Trophoblast cell (in vitro differentiated cells and primary cell): Measurements from ENCODE around the gene ITGB1.

Experiments used
- DNase-seq, 2 donors: peaks; one replicate each; pipeline ENCODE4 v3.0.0-alpha.2; 2016
- H2AFZ ChIP-seq: 2 replicates; pipeline ENCODE4 v1.6.1; 2013; ENCODE audit warnings: low read length, moderate library complexity, mild to moderate bottlenecking; ENCODE audit not compliant: insufficient read depth, poor library complexity
- H2AK5ac ChIP-seq: 2 replicates; pipeline ENCODE4 v1.6.1; 2013; ENCODE audit warnings: mild to moderate bottlenecking, low read length
- H2BK120ac ChIP-seq: 2 replicates; pipeline ENCODE4 v1.6.1; 2013; ENCODE audit warnings: low read length, mild to moderate bottlenecking, moderate library complexity; ENCODE audit not compliant: insufficient read depth, poor library complexity
- H2BK12ac ChIP-seq: 2 replicates; pipeline ENCODE4 v1.6.1; 2013; ENCODE audit warnings: mild to moderate bottlenecking, low read length, moderate library complexity
- H2BK5ac ChIP-seq: 2 replicates; pipeline ENCODE4 v1.6.1; 2013; ENCODE audit warnings: low read length, low read depth, moderate library complexity, mild to moderate bottlenecking; ENCODE audit not compliant: poor library complexity
- H3K14ac ChIP-seq: 2 replicates; pipeline ENCODE4 v1.6.1; 2013; ENCODE audit warnings: mild to moderate bottlenecking, low read length
- H3K18ac ChIP-seq: 2 replicates; pipeline ENCODE4 v1.6.1; 2013; ENCODE audit warnings: mild to moderate bottlenecking, low read length
- H3K23ac ChIP-seq: 2 replicates; pipeline ENCODE4 v1.6.1; 2013; ENCODE audit warnings: low read length
- H3K27ac ChIP-seq: 2 replicates; pipeline ENCODE4 v1.5.1; 2013; ENCODE audit warnings: low read depth, mild to moderate bottlenecking, inconsistent platforms, low read length, moderate library complexity
- H3K27me3 ChIP-seq: 2 replicates; pipeline ENCODE4 v1.6.1; 2013; ENCODE audit warnings: inconsistent platforms, mild to moderate bottlenecking, low read length, moderate library complexity; ENCODE audit not compliant: insufficient read depth
- H3K36me3 ChIP-seq, 2 experiments: 1 replicate in 1 of 2; 2 replicates in 1 of 2; pipeline ENCODE4 v1.6.1; 2013; ENCODE audit warnings: low read length in 2 of 2, mild to moderate bottlenecking in 2 of 2, moderate library complexity in 1 of 2; ENCODE audit not compliant: insufficient read depth in 2 of 2, control insufficient read depth in 1 of 2
- H3K4ac ChIP-seq: 2 replicates; pipeline ENCODE4 v1.6.1; 2013; ENCODE audit warnings: low read depth, mild to moderate bottlenecking, low read length, moderate library complexity
- H3K4me1 ChIP-seq, 2 experiments: 1 replicate in 1 of 2; 2 replicates in 1 of 2; pipeline ENCODE4 v1.6.1; 2013; ENCODE audit warnings: low read length in 2 of 2, mild to moderate bottlenecking in 2 of 2, moderate library complexity in 1 of 2; ENCODE audit not compliant: insufficient read depth in 2 of 2, control insufficient read depth in 1 of 2
- H3K4me2 ChIP-seq: 2 replicates; pipeline ENCODE4 v1.6.1; 2013; ENCODE audit warnings: inconsistent platforms, mild to moderate bottlenecking, low read length, moderate library complexity
- H3K4me3 ChIP-seq: 2 replicates; pipeline ENCODE4 v1.5.1; 2013; ENCODE audit warnings: mild to moderate bottlenecking, low read depth, low read length, inconsistent platforms
- H3K79me1 ChIP-seq: one replicate; pipeline ENCODE4 v1.6.1; 2013; ENCODE audit warnings: low read length
- H3K79me2 ChIP-seq: 2 replicates; pipeline ENCODE4 v1.6.1; 2013; ENCODE audit warnings: low read length, mild to moderate bottlenecking; ENCODE audit not compliant: control insufficient read depth, insufficient read depth, poor library complexity
- H3K9ac ChIP-seq: 2 replicates; pipeline ENCODE4 v1.6.1; 2013; ENCODE audit warnings: mild to moderate bottlenecking, low read length
- H3K9me3 ChIP-seq: 2 replicates; pipeline ENCODE4 v1.6.1; 2013; ENCODE audit warnings: low read depth, mild to moderate bottlenecking, control low read depth, inconsistent platforms, low read length; ENCODE audit not compliant: insufficient read depth
- H4K12ac ChIP-seq: 2 replicates; pipeline ENCODE4 v1.6.1; 2013; ENCODE audit warnings: low read depth, mild to moderate bottlenecking, low read length, moderate library complexity
- H4K8ac ChIP-seq: 2 replicates; pipeline ENCODE4 v1.6.1; 2013; ENCODE audit warnings: low read depth, mild to moderate bottlenecking, low read length, moderate library complexity
- H4K91ac ChIP-seq: one replicate; pipeline ENCODE4 v1.6.1; 2013; ENCODE audit warnings: low read depth, mild to moderate bottlenecking, low read length, moderate library complexity
- WGBS: extraction: QIAGEN DNeasy Blood & Tissue Kit; methylation state at CpG from one replicate; pipeline ENCODE4 v1.1.7; 2013; ENCODE audit warnings: missing lambda C conversion rate; ENCODE audit not compliant: insufficient read length, insufficient coverage; ENCODE audit errors: extremely low coverage; 5-methylcytosine and 5-hydroxymethylcytosine counted together

The ITGB1 gene

DNA sequence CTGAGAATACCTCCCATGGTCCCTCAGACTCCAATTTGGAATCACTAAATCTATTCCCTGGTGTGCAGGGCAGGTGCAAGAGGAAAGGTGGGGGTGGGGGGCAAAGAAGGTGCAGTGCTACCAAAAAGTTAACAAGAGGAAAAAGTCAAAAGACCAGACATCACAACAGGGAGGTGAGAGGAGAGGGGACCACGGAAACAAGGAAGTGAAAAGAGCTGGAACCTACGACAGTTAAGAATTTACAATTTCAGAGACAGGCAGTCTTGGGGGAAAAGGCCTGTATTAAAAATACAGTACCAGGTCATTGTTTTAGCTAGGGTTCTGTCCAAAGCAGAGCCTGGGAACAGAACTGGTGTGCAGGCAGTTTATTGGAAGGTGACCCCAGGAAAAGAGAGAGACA, 14.6 kb downstream of the ITGB1 start:
- no peaks in the 10 kb centered on the region for H3K9me3 ChIP-seq
- no CpG with 5 or more reads among the region's 2 CpGs for WGBS
- H3K9ac ChIP-seq = no peak overlapping the region
- no peak overlapping the region for H3K23ac ChIP-seq
- H3K27me3 ChIP-seq = no peaks in the 10 kb centered on the region
- no peak overlapping the region for H3K4me3 ChIP-seq
- no peak overlapping the region for H3K27ac ChIP-seq
- H3K79me1 ChIP-seq = peaks cover 5% of the 10 kb centered on the region
- no peak overlapping the region for H4K8ac ChIP-seq
- H4K12ac ChIP-seq = no peak overlapping the region
- H3K18ac ChIP-seq = no peak overlapping the region
- peak overlapping the region; percentile 97 for H3K4ac ChIP-seq
- no peak overlapping the region for H2AK5ac ChIP-seq
- H4K91ac ChIP-seq = no peak overlapping the region
- H3K4me2 ChIP-seq = no peak overlapping the region
- no peak for DNase-seq
- peaks cover 24 to 47% of the 10 kb centered on the region in 2 experiments for H3K4me1 ChIP-seq
- H2AFZ ChIP-seq = no peak overlapping the region
- peaks cover 20% of the 10 kb centered on the region for H3K79me2 ChIP-seq
- no peak overlapping the region for H2BK5ac ChIP-seq
- peaks cover 5 to 10% of the 10 kb centered on the region in 2 experiments for H3K36me3 ChIP-seq
- no peak overlapping the region for H3K14ac ChIP-seq
- no peak overlapping the region for H2BK12ac ChIP-seq
- H2BK120ac ChIP-seq = no peak overlapping the region

DNA sequence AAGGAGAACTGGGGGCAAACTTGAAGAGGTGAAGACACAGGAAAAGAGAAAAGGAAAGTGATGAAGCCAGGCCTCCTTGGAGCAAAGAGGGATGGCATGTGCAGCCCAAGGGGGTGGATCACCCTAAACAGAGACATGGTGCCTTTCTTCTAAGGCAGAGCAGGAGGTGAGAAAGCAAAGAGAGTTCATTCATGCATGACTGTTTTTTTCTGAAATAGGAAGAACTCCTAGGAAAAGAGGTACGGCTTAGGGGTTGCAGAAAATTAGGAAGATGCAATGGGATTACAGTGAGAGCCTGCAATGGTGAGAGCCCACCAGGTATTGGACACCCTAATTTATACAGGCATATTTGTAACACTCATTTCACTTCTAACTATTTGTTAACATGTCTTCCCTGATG, 15.9 kb downstream of the ITGB1 start:
- no peak overlapping the region for H2AK5ac ChIP-seq

DNA sequence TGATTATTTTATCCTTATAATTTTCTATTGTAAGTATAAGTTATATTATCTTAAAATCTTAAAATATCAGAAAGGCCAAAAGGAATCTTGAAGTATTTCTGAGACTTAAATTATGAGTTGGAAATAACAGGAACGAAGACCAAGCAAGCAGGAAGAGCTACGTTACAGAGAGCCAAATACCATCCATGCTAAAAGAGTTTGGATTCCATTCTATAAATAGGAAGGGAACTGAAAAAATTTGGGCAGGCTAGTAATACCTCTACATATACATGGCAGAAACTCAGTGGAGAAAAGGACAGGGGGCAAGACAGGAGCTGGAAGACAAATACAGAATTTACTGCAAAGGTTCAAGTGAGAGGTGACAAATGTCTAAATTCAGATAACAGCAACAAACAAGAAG, 16.7 kb downstream of the ITGB1 start:
- H3K27me3 ChIP-seq = no peaks in the 10 kb centered on the region
- H3K36me3 ChIP-seq = peaks cover 5 to 10% of the 10 kb centered on the region in 2 experiments
- H2BK5ac ChIP-seq = no peak overlapping the region
- H3K79me2 ChIP-seq = peaks cover 20% of the 10 kb centered on the region
- H4K8ac ChIP-seq = no peak overlapping the region
- H3K4ac ChIP-seq = peak overlapping the region; percentile 71
- no peak overlapping the region for H3K27ac ChIP-seq
- no peak overlapping the region for H2AFZ ChIP-seq
- H2BK12ac ChIP-seq = no peak overlapping the region
- H3K4me1 ChIP-seq = peaks cover 25 to 45% of the 10 kb centered on the region in 2 experiments
- no peak overlapping the region for H2BK120ac ChIP-seq
- H3K79me1 ChIP-seq = peaks cover 5% of the 10 kb centered on the region
- WGBS = no CpG with 5 or more reads among the region's 2 CpGs
- H3K9ac ChIP-seq = no peak overlapping the region
- peak in 1 of 2 donors; percentile 78 for DNase-seq
- no peak overlapping the region for H4K91ac ChIP-seq
- H3K23ac ChIP-seq = no peak overlapping the region
- no peak overlapping the region for H3K14ac ChIP-seq
- H2AK5ac ChIP-seq = no peak overlapping the region
- no peaks in the 10 kb centered on the region for H3K9me3 ChIP-seq
- H3K4me2 ChIP-seq = no peak overlapping the region
- no peak overlapping the region for H4K12ac ChIP-seq
- H3K4me3 ChIP-seq = no peak overlapping the region
- H3K18ac ChIP-seq = no peak overlapping the region

More for the DNA sequence above, 15.9 kb downstream of the ITGB1 start:
- Histone ChIP-seq H4K91ac (no peak overlapping the region), H3K18ac (no peak overlapping the region), H4K8ac (no peak overlapping the region), H3K79me1 (peaks cover 5% of the 10 kb centered on the region), H3K4me2 (no peak overlapping the region), H2AFZ (no peak overlapping the region), H3K27me3 (no peaks in the 10 kb centered on the region), H2BK120ac (no peak overlapping the region), H3K9ac (no peak overlapping the region), H2BK5ac (no peak overlapping the region), H3K23ac (no peak overlapping the region), H3K9me3 (no peaks in the 10 kb centered on the region), H4K12ac (no peak overlapping the region), H3K79me2 (peaks cover 20% of the 10 kb centered on the region), H3K27ac (no peak overlapping the region), H3K14ac (no peak overlapping the region), H3K4me3 (no peak overlapping the region), H3K4me1 (peaks cover 25 to 46% of the 10 kb centered on the region in 2 experiments), H3K4ac (peak overlapping the region; percentile 38), H2BK12ac (no peak overlapping the region), H3K36me3 (peaks cover 5 to 10% of the 10 kb centered on the region in 2 experiments)
- no peak for DNase-seq
- WGBS = no CpG with 5 or more reads among the region's 1 CpG

- Histone ChIP-seq H2BK5ac (no peak overlapping the region), H3K4ac (peak overlapping the region; percentile 80), H3K9ac (no peak overlapping the region), H3K9me3 (no peaks in the 10 kb centered on the region), H3K14ac (no peak overlapping the region), H3K79me1 (peaks cover 5% of the 10 kb centered on the region), H2BK12ac (no peak overlapping the region), H4K12ac (no peak overlapping the region), H3K79me2 (peaks cover 22% of the 10 kb centered on the region), H3K4me2 (no peak overlapping the region), H2AFZ (no peak overlapping the region), H3K4me3 (no peak overlapping the region), H4K91ac (no peak overlapping the region), H3K27me3 (no peaks in the 10 kb centered on the region), H3K36me3 (peaks cover 5 to 10% of the 10 kb centered on the region in 2 experiments), H4K8ac (no peak overlapping the region), H3K23ac (no peak overlapping the region), H3K18ac (no peak overlapping the region), H3K27ac (no peak overlapping the region), H3K4me1 (peaks cover 25 to 45% of the 10 kb centered on the region in 2 experiments), H2BK120ac (no peak overlapping the region), H2AK5ac (no peak overlapping the region)
- peak; percentile 37 to 71 for DNase-seq
- no CpG with 5 or more reads among the region's 10 CpGs for WGBS
Observed at GRCh38 chr10:32940321-32941301, 17.4 kb downstream of the ITGB1 start.
